GM21786 (cell line): ENCODE results near the gene C18orf63.
A peak's percentile ranks its signal among the peaks of the same experiment; 100 is the strongest.

Experiments used
- ATAC-seq: cut with Tn5 transposase; IDR thresholded peaks from one replicate; pipeline ENCODE4 v1.9.1; 2021; ENCODE audit not compliant: unreplicated experiment

The C18orf63 gene

DNA sequence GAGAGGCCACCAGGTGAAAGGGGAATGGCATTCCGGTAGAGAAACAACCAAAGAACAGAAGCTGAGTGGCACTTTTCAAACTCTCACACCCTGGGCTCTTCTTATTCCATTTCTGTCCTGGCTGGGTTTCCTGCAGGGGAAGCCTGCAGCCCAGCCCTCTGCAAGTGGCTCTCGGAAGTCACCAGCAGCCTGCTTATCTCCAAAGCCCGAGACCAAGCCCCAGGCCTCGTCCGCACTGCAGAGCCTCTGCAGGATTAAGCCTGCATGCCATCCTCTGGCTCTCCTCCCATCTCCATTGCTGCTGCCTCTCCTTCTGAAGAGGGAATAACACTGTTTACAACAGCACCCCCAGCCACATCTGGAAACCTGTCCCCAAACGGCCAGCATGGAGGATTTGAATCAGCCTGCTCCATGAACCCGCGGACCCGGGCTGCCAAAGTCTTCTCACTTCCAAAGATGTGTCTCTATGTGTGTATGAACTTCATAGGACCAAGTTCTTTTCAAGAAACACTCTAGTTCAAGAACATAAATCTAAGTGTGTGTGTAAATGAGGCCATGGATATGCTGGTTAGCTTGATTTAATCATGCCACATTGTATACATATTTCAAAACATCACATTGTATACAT is 87.3 kb downstream of the C18orf63 start:
- ATAC-seq = no peak

DNA sequence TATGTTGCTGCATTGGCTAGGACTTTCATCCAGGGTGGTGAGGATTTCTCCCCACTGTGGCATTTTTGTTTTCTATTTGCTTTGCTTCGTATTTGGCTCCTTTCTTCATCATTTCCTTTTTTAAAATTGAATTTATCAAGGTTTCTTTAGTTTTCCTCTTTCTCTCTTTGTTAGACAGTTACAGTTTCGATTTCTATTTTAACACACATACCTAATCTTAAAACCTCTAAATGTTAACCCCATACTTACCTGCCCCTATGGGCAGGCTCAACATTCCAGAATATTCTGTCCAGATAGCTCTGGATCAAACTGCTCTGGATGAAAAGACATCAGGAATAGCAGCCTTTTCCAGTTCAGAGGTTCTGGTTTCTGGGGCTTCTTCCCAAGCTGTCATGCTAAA is 92.2 kb downstream of the C18orf63 start:
- ATAC-seq = peak; percentile 85
